HFFc6 (cell line): ENCODE data around the gene BAX. TPM values are rescaled to one million over a fixed set of nuclear protein-coding genes. Genes with fewer than 3 reads are reported as not detected.

Experiments
- DNase-seq: peaks from one replicate; pipeline ENCODE4 v3.0.0-alpha.2; 2018
- H3K27ac Mint-ChIP-seq: 2 replicates; pipeline ENCODE4 v1.8.0; 2020; ENCODE audit warnings: mild to moderate bottlenecking, mixed read lengths
- H3K27me3 Mint-ChIP-seq: 2 replicates; pipeline ENCODE4 v1.8.0; 2021; ENCODE audit warnings: mild to moderate bottlenecking, moderate library complexity, mixed read lengths; ENCODE audit not compliant: insufficient read depth
- H3K36me3 Mint-ChIP-seq: 2 replicates; pipeline ENCODE4 v1.8.0; 2021; ENCODE audit warnings: low read depth, mixed read lengths
- H3K4me1 Mint-ChIP-seq: 2 replicates; pipeline ENCODE4 v1.8.0; 2020; ENCODE audit warnings: low read depth, mixed read lengths
- H3K4me3 Mint-ChIP-seq: 2 replicates; pipeline ENCODE4 v1.8.0; 2020; ENCODE audit warnings: mild to moderate bottlenecking, moderate library complexity, mixed read lengths
- H3K9me3 Mint-ChIP-seq: 2 replicates; pipeline ENCODE4 v1.8.0; 2020; ENCODE audit warnings: mild to moderate bottlenecking, mixed read lengths
- total RNA-seq, 6 experiments: library from RNA; stranded (reverse); fragmentation: NEBNext Ultra II Directional; extraction: Animal tissue kit (Norgen Biotek cat#: 25700); gene quantifications; 2 replicates in 1 of 6; 3 replicates in 5 of 6; pipeline ENCODE4 v1.2.3, GENCODE V29; 2021
- TF ChIP-seq, protein P1 (sequence below): fragments of 200-600 bp; sonication (generic); IDR thresholded peaks from 2 replicates; pipeline ENCODE4 v1.5.0; 2021; ENCODE audit warnings: antibody characterized with exemption, mild to moderate bottlenecking

BAX gene
- total RNA-seq, 6 experiments from 2014 or later = 223 to 260 (median 244) TPM

DNA sequence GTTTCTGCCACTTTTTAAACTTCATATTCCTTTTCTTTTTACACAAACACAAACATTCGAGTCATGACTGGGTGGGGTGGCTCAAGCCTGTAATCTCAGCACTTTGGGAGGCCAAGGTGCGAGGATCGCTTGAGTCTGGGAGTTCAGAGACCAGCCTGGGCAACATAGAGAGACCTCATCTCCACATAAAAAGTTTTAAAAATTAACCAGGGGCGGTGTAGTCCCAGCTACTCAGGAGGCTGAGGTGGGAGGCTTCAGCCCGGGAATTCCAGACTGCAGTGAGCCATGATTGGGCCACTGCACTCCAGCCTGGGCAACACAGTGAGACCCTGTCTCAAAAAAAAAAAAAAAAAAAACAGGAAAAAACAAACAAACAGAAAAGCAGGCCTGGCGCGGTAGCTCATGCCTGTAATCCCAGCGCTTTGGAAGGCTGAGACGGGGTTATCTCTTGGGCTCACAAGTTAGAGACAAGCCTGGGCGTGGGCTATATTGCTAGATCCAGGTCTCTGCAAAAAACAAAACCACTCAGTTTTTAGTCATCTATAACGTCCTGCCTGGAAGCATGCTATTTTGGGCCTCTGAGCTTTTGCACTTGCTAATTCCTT lies 583 bp upstream of the BAX start:
- H3K4me1 Mint-ChIP-seq = peaks cover 26% of the 10 kb centered on the region
- peak overlapping the region; percentile 85 for H3K4me3 Mint-ChIP-seq
- TF ChIP-seq, protein P1, sequence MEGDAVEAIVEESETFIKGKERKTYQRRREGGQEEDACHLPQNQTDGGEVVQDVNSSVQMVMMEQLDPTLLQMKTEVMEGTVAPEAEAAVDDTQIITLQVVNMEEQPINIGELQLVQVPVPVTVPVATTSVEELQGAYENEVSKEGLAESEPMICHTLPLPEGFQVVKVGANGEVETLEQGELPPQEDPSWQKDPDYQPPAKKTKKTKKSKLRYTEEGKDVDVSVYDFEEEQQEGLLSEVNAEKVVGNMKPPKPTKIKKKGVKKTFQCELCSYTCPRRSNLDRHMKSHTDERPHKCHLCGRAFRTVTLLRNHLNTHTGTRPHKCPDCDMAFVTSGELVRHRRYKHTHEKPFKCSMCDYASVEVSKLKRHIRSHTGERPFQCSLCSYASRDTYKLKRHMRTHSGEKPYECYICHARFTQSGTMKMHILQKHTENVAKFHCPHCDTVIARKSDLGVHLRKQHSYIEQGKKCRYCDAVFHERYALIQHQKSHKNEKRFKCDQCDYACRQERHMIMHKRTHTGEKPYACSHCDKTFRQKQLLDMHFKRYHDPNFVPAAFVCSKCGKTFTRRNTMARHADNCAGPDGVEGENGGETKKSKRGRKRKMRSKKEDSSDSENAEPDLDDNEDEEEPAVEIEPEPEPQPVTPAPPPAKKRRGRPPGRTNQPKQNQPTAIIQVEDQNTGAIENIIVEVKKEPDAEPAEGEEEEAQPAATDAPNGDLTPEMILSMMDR = no peak
- no peaks in the 10 kb centered on the region for H3K9me3 Mint-ChIP-seq
- peaks cover 25% of the 10 kb centered on the region for H3K36me3 Mint-ChIP-seq
- no peak for DNase-seq
- H3K27me3 Mint-ChIP-seq = peaks cover 2% of the 10 kb centered on the region; the same call in 1 of the 2 replicates
- peak overlapping the region; percentile 75 for H3K27ac Mint-ChIP-seq

DNA sequence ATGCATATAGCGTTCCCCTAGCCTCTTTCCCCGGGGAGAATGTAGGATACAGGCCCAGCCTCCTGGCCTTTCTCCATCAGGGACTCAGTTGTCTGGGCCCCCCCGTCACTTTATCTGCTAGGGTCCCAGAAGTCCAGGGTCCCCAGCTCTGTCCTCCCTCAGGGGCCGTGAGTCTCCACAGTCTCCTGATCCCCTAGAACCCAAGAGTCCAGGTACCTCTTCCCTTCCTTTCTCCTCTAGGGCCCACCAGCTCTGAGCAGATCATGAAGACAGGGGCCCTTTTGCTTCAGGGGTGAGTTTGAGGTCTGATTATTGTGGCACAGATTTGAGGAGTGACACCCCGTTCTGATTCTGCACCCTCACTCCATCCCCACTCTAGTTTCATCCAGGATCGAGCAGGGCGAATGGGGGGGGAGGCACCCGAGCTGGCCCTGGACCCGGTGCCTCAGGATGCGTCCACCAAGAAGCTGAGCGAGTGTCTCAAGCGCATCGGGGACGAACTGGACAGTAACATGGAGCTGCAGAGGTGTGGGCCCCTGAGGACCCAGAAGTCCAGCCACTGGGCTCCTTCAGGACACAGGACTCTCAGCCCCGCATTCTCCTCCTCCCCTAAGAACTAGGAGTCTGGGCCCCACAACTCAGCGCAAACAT lies 758 bp downstream of the BAX start:
- H3K36me3 Mint-ChIP-seq = peaks cover 25% of the 10 kb centered on the region
- TF ChIP-seq, protein P1 = no peak
- DNase-seq = no peak
- H3K4me1 Mint-ChIP-seq = peaks cover 26% of the 10 kb centered on the region
- no peaks in the 10 kb centered on the region for H3K9me3 Mint-ChIP-seq
- H3K27ac Mint-ChIP-seq = peak overlapping the region; percentile 88
- peak overlapping the region; percentile 95 for H3K4me3 Mint-ChIP-seq
- H3K27me3 Mint-ChIP-seq = peaks cover 2% of the 10 kb centered on the region; the same call in 1 of the 2 replicates

DNA sequence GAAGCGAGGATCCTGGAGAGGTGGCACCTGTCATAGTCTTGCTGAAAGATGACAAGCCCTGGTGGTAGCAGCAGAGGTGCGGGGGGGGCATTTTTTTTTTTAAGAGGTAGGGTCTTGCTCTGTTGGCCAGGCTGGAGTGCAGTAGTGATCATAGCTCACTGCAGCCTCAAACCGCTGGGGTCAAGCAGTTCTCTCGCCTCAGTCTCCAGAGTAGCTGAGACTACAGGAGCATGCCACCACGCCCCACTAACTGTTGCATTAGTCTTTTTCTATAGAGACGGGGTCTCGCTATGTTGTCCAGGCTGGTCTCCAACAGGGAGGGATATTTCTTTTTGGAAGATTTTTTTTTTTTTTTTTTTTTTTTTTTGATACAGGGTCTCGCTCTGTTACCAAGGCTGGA lies 3.3 kb downstream of the BAX start:
- Mint-ChIP-seq H3K9me3 (no peaks in the 10 kb centered on the region), H3K36me3 (peaks cover 38% of the 10 kb centered on the region), H3K27ac (no peak overlapping the region), H3K27me3 (peaks cover 11% of the 10 kb centered on the region), H3K4me3 (0 out of 2 replicates have a peak overlapping the region, but pooled peaks have one; percentile 42), H3K4me1 (peaks cover 48% of the 10 kb centered on the region)
- no peak for DNase-seq
- TF ChIP-seq, protein P1 = no peak

DNA sequence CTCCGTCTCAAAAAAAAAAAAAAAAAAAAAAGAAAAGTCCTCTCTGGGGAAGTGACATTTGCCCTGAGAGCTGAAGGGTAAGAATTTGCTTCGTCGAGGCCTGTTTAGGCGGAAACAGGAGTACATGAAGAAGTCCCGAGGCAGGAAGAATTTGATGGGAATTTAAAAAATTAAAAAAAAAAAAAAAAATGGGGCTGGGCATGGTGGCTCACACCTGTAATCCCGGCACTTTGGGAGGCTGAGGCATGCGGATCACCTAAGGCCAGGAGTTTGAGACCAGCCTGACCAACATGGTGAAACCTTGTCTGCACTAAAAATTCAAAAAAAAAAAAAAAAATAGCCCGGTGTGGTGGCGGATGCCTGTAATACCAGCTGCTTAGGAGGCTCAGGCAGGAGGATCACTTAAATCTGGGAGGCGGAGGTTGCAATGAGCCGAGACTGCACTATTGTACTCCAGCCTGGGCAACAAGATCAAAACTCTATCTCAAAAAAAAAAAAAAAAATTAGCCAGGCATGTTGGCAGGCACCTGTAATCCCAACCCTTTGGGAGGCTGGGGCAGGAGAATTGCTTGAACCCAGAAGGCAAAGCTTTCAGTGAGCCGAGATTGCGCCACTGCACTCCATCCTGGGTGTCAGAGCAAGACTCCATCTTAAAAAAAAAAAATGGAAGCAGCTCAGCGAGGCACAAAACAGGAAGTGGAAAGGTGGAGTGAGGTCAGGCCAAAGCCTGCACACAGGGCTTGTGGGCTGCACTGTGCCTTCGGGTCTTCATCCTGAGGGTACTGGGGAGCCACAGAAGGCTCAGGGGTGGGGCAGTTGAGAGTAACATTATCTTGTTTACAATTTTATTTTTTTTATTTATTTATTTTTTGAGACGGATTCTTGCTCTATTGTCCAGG lies 4.9 kb downstream of the BAX start:
- Mint-ChIP-seq H3K4me3 (no peak overlapping the region), H3K36me3 (peaks cover 38% of the 10 kb centered on the region), H3K27me3 (peaks cover 21% of the 10 kb centered on the region), H3K27ac (no peak overlapping the region), H3K4me1 (peaks cover 59% of the 10 kb centered on the region), H3K9me3 (no peaks in the 10 kb centered on the region)
- TF ChIP-seq, protein P1 = no peak
- DNase-seq = no peak

DNA sequence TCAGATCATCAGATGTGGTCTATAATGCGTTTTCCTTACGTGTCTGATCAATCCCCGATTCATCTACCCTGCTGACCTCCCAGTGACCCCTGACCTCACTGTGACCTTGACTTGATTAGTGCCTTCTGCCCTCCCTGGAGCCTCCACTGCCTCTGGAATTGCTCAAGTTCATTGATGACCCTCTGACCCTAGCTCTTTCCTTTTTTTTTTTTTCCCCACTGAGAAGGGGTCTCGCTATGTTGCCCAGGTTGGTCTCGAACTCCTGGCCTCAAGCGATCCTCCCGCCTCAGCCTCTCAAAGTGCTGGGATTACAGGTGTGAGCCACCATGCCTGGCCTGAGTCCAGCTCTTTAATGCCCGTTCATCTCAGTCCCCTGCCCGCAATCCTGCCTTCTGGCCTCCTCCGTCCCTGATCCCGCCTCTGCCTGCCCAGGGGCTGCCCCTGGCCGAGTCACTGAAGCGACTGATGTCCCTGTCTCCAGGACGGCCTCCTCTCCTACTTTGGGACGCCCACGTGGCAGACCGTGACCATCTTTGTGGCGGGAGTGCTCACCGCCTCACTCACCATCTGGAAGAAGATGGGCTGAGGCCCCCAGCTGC lies 6.5 kb downstream of the BAX start:
- no peak for DNase-seq
- no peak overlapping the region; the same call in 1 of the 2 replicates for H3K4me3 Mint-ChIP-seq
- TF ChIP-seq, protein P1 = no peak
- peaks cover 9% of the 10 kb centered on the region; the same call in 1 of the 2 replicates for H3K9me3 Mint-ChIP-seq
- peaks cover 53% of the 10 kb centered on the region for H3K4me1 Mint-ChIP-seq
- H3K27me3 Mint-ChIP-seq = peaks cover 35% of the 10 kb centered on the region
- peaks cover 37% of the 10 kb centered on the region for H3K36me3 Mint-ChIP-seq
- H3K27ac Mint-ChIP-seq = peak overlapping the region; percentile 41
